Left ventricle myocardium inferior (tissue), 1 donor: ENCODE results near the gene CCNF. TPM values are rescaled to one million over a fixed set of nuclear protein-coding genes. Genes with fewer than 3 reads are reported as not detected.

Experiments used
- DNase-seq: peaks from one replicate; pipeline ENCODE4 v3.0.0-alpha.2; 2020
- H3K27ac ChIP-seq: fragments of 200-600 bp; replicated peaks from 2 replicates; pipeline ENCODE4 v1.8.0; 2021
- H3K27me3 ChIP-seq: fragments of 200-600 bp; 2 replicates; pipeline ENCODE4 v1.8.0; 2021; ENCODE audit warnings: low read depth
- H3K36me3 ChIP-seq: fragments of 200-600 bp; 2 replicates; pipeline ENCODE4 v1.8.0; 2021
- H3K4me1 ChIP-seq: fragments of 200-600 bp; 2 replicates; pipeline ENCODE4 v1.8.0; 2021
- H3K4me3 ChIP-seq: fragments of 200-600 bp; 2 replicates; pipeline ENCODE4 v1.8.0; 2021; ENCODE audit warnings: mild to moderate bottlenecking, moderate library complexity
- H3K9me3 ChIP-seq: fragments of 200-600 bp; replicated peaks from 2 replicates; pipeline ENCODE4 v1.8.0; 2021
- intact Hi-C: fragments of 100-400 bp; cut with micrococcal nuclease; formaldehyde crosslinking; loops from one replicate; pipeline ENCODE4 v1.11.0; 2022
- total RNA-seq: library from RNA; stranded (reverse); fragmentation: NEBNext Ultra II Directional; extraction: Animal tissue kit (Norgen Biotek cat#: 25700); gene quantifications from one replicate; pipeline ENCODE4 v1.2.1, GENCODE V29; 2021
- TF ChIP-seq, protein P1 (sequence below): fragments of 200-600 bp; IDR thresholded peaks from 2 replicates; pipeline ENCODE4 v1.8.0; 2021; ENCODE audit warnings: antibody characterized with exemption, mild to moderate bottlenecking, borderline replicate concordance
- donor health status: DM: no; HTN: yes; CAD: no; lungs with severe emphysema.

The CCNF gene
- total RNA-seq, 1 donor from 2014 or later, result 0.96 TPM

GRCh38 chr16:2386990-2387389, 42.3 kb upstream of the CCNF start:
- no peaks in the 10 kb centered on the region for H3K36me3 ChIP-seq
- DNase-seq, result no peak
- H3K27ac ChIP-seq, result no peak overlapping the region
- intact Hi-C loops, result no loop called here
- TF ChIP-seq, protein P1, sequence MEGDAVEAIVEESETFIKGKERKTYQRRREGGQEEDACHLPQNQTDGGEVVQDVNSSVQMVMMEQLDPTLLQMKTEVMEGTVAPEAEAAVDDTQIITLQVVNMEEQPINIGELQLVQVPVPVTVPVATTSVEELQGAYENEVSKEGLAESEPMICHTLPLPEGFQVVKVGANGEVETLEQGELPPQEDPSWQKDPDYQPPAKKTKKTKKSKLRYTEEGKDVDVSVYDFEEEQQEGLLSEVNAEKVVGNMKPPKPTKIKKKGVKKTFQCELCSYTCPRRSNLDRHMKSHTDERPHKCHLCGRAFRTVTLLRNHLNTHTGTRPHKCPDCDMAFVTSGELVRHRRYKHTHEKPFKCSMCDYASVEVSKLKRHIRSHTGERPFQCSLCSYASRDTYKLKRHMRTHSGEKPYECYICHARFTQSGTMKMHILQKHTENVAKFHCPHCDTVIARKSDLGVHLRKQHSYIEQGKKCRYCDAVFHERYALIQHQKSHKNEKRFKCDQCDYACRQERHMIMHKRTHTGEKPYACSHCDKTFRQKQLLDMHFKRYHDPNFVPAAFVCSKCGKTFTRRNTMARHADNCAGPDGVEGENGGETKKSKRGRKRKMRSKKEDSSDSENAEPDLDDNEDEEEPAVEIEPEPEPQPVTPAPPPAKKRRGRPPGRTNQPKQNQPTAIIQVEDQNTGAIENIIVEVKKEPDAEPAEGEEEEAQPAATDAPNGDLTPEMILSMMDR, result no peak
- no peaks in the 10 kb centered on the region for H3K4me1 ChIP-seq
- peaks cover 17% of the 10 kb centered on the region for H3K9me3 ChIP-seq
- no peak overlapping the region for H3K4me3 ChIP-seq
- no peaks in the 10 kb centered on the region for H3K27me3 ChIP-seq

GRCh38 chr16:2388139-2388874, 40.9 kb upstream of the CCNF start:
- H3K36me3 ChIP-seq, result no peaks in the 10 kb centered on the region
- intact Hi-C loops, result no loop called here

DNA sequence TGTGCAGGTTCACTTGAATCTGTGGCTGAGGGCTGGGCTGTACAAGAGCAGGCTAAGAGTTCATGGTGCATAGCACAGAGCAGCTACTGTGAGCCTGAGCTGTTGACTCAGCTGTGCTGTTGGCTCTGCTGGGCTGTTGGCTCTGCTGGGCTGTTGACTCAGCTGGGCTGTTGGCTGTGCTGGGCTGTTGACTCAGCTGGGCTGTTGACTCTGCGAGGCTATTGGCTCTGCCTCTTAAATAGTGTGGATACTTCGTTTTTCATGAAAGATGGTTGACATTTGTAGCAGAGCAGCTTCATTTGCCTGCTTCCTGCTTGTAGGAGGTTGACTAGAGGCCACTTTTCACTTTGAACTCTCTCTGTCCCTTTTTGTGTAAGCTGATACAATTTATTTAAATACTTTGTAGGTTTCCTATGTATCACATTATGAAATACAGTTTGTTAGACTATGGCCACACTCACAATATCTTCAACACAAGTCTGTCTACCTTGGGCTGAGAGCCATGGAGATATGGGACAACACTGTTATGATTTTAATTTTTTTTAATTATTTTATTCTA, 40.3 kb upstream of the CCNF start:
- intact Hi-C loops, result no loop called here
- Histone ChIP-seq H3K4me1 (no peaks in the 10 kb centered on the region), H3K9me3 (peaks cover 17% of the 10 kb centered on the region), H3K27ac (no peak overlapping the region), H3K36me3 (no peaks in the 10 kb centered on the region), H3K4me3 (no peak overlapping the region), H3K27me3 (no peaks in the 10 kb centered on the region)
- TF ChIP-seq, protein P1, result no peak
- DNase-seq, result no peak

More at GRCh38 chr16:2388139-2388874, 40.9 kb upstream of the CCNF start:
- H3K4me3 ChIP-seq, result no peak overlapping the region
- TF ChIP-seq, protein P1, result no peak
- no peaks in the 10 kb centered on the region for H3K27me3 ChIP-seq
- H3K27ac ChIP-seq, result no peak overlapping the region
- peaks cover 17% of the 10 kb centered on the region for H3K9me3 ChIP-seq
- no peaks in the 10 kb centered on the region for H3K4me1 ChIP-seq
- DNase-seq, result no peak

GRCh38 chr16:2392025-2392424, 37.2 kb upstream of the CCNF start:
- intact Hi-C loops, result no loop called here
- Histone ChIP-seq H3K27ac (no peak overlapping the region), H3K36me3 (no peaks in the 10 kb centered on the region), H3K4me3 (no peak overlapping the region), H3K9me3 (peaks cover 17% of the 10 kb centered on the region), H3K4me1 (no peaks in the 10 kb centered on the region), H3K27me3 (no peaks in the 10 kb centered on the region)
- TF ChIP-seq, protein P1, result no peak
- no peak for DNase-seq

DNA sequence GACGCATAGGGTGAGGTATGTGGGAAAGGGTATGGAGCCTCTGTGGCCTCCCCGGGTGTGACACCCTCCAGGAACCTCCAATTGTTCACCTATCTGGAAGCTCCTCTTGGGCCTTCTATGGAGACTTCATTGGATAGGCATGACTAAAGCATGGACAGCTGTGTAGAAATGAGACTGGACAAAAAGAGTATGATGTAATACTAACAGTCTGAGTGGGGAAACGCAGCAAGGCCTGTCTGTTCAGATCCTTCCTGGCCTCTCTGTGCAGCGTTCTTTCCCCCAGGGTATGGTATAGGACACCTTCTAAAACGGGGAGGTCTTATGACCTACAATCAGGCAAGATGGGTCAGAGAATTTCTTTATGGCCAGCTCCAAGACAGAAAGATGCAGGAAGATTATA, 30.7 kb upstream of the CCNF start:
- intact Hi-C loops, result no loop called here

More for the DNA sequence above, 30.7 kb upstream of the CCNF start:
- TF ChIP-seq, protein P1, result no peak
- H3K36me3 ChIP-seq, result no peaks in the 10 kb centered on the region
- no peaks in the 10 kb centered on the region for H3K27me3 ChIP-seq
- H3K27ac ChIP-seq, result no peak overlapping the region
- no peak overlapping the region for H3K4me3 ChIP-seq
- H3K4me1 ChIP-seq, result no peaks in the 10 kb centered on the region
- no peak for DNase-seq
- no peaks in the 10 kb centered on the region for H3K9me3 ChIP-seq
